H1 (cell line): Measurements from ENCODE around the gene SLC16A6.
"Not testable (repeated sequence)": the region's sequence is repeated elsewhere in the genome, so short reads cannot be mapped to it uniquely, and the experiment has no call there.

ENCODE experiments used
- CEBPB ChIP-seq: IDR thresholded peaks from 2 replicates; pipeline ENCODE4 v1.6.1; 2012; ENCODE audit warnings: low read depth, low read length
- EP300 ChIP-seq, 2 experiments: IDR thresholded peaks; 1 replicate in 1 of 2; 2 replicates in 1 of 2; pipeline ENCODE4 v1.6.1; 2011 to 2012; ENCODE audit warnings: low read depth in 2 of 2, low read length in 2 of 2, mild to moderate bottlenecking in 2 of 2, borderline replicate concordance in 1 of 2, inconsistent platforms in 1 of 2, moderate library complexity in 1 of 2
- FOSL1 ChIP-seq: IDR thresholded peaks from 2 replicates; pipeline ENCODE4 v1.6.1; 2011; ENCODE audit warnings: mild to moderate bottlenecking, low read depth, low read length, moderate library complexity; ENCODE audit not compliant: insufficient read depth
- POLR2A ChIP-seq, 2 experiments: IDR thresholded peaks; 1 replicate in 1 of 2; 2 replicates in 1 of 2; pipeline ENCODE4 v1.6.1; 2011; ENCODE audit warnings: low read depth in 2 of 2, low read length in 2 of 2, mild to moderate bottlenecking in 2 of 2; ENCODE audit errors: control extremely low read depth in 1 of 2
- RBBP5 ChIP-seq: IDR thresholded peaks from 2 replicates; pipeline ENCODE4 v1.7.1; 2012; ENCODE audit warnings: low read depth, mild to moderate bottlenecking, inconsistent platforms, low read length, moderate library complexity, borderline replicate concordance
- RXRA ChIP-seq: IDR thresholded peaks from 2 replicates; pipeline ENCODE4 v1.6.1; 2011; ENCODE audit warnings: low read depth, mild to moderate bottlenecking, low read length, moderate library complexity; ENCODE audit not compliant: insufficient read depth
- TBP ChIP-seq: IDR thresholded peaks from 2 replicates; pipeline ENCODE4 v1.6.1; 2011; ENCODE audit warnings: low read depth, low read length, improper control_type of control experiment
- ZNF274 ChIP-seq: IDR thresholded peaks from 2 replicates; pipeline ENCODE4 v1.7.0; 2012; ENCODE audit warnings: low read length, borderline replicate concordance; ENCODE audit errors: extremely low read depth

DNA sequence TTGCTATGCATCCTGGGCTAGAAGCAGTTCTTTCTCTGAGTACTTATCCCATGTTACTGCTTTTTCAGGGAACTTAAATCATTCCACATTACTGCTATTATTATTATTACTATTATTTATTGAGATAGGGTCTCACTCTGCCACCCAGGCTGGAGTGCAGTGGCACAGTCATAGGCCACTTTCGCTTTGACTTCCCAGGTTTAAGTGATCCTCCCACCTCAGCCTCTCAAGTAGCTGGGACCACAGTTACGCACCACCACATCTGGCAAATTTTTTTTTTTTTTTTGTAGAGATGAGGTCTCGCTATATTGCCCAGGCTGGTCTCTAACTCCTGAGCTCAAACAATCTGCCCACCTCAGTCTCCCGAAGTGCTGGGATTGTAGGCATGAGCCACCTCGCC lies 71.5 kb downstream of the SLC16A6 start:
- not testable (repeated sequence) for TF ChIP-seq FOSL1; EP300 (IDR thresholded peaks at IDR 0.05; ENCODE audit: borderline replicate concordance in 1 of 2, low read depth in 2 of 2, low read length in 2 of 2); RXRA; CEBPB; ZNF274; POLR2A (IDR thresholded peaks at IDR 0.05; ENCODE audit: control extremely low read depth in 1 of 2, low read depth in 2 of 2, low read length in 2 of 2); TBP; RBBP5
